ENCODE measurements around the gene ATG16L1. TPM values are rescaled to one million over a fixed set of nuclear protein-coding genes. Genes with fewer than 3 reads are reported as not detected.

The ATG16L1 gene
- total and polyA plus RNA-seq, 2 donors (not counting 1 experiment from before 2014, with no cell fraction given): 23.7 to 33.7 TPM

- no peaks in the 10 kb centered on the region for H3K79me2 ChIP-seq (ENCODE audit: control insufficient read depth, insufficient read depth, low read length)
- no peak overlapping the region for H3K9ac ChIP-seq (ENCODE audit: insufficient read depth, low read length)
- H3K4me3 ChIP-seq (replicated peaks in 1 of 4; ENCODE audit: control extremely low read depth in 1 of 4, insufficient read depth in 1 of 4, low read depth in 3 of 4, low read length in 4 of 4): no peak overlapping the region
- H3K4me2 ChIP-seq (ENCODE audit: extremely low read depth, insufficient read depth, low read length): no peak overlapping the region
- peaks cover 3% of the 10 kb centered on the region for H3K36me3 ChIP-seq (ENCODE audit: control insufficient read depth, insufficient read depth, low read length)
- H4K20me1 ChIP-seq (ENCODE audit: control insufficient read depth, extremely low read depth, insufficient read depth, low read length): no peaks in the 10 kb centered on the region
- no peak for TF ChIP-seq CTCF (conservative IDR thresholded peaks at IDR 0.05 in 1 of 2, IDR thresholded peaks at IDR 0.05 in 1 of 2; ENCODE audit: low read depth in 1 of 2, low read length in 2 of 2)
- no peak for TF ChIP-seq EZH2 (IDR thresholded peaks at IDR 0.05; ENCODE audit: low read length, missing control alignments)
- H3K27ac ChIP-seq (ENCODE audit: insufficient read depth, low read length): no peak overlapping the region
- peak in 1 of 2 donors; percentile 58 for DNase-seq (ENCODE audit: low read depth in 2 of 2)
- no peaks in the 10 kb centered on the region for H3K4me1 ChIP-seq (ENCODE audit: control insufficient read depth, extremely low read depth, insufficient read depth, low read length)
- H2AFZ ChIP-seq (ENCODE audit: low read length): no peak overlapping the region
- H3K27me3 ChIP-seq (ENCODE audit: control insufficient read depth, insufficient read depth, low read length): no peaks in the 10 kb centered on the region
- no peaks in the 10 kb centered on the region for H3K9me3 ChIP-seq (ENCODE audit: control insufficient read depth, insufficient read depth, low read depth, low read length)
These were observed 48.9 kb downstream of the ATG16L1 start for GRCh38 chr2:233300401-233300800.

- Histone ChIP-seq H3K4me1 (ENCODE audit: control insufficient read depth, extremely low read depth, insufficient read depth, low read length) (no peaks in the 10 kb centered on the region), H3K4me2 (ENCODE audit: extremely low read depth, insufficient read depth, low read length) (no peak overlapping the region), H2AFZ (ENCODE audit: low read length) (no peak overlapping the region), H3K27me3 (ENCODE audit: control insufficient read depth, insufficient read depth, low read length) (no peaks in the 10 kb centered on the region), H3K79me2 (ENCODE audit: control insufficient read depth, insufficient read depth, low read length) (no peaks in the 10 kb centered on the region), H3K27ac (ENCODE audit: insufficient read depth, low read length) (no peak overlapping the region), H3K4me3 (replicated peaks in 1 of 4; ENCODE audit: control extremely low read depth in 1 of 4, insufficient read depth in 1 of 4, low read depth in 3 of 4, low read length in 4 of 4) (no peak overlapping the region), H3K36me3 (ENCODE audit: control insufficient read depth, insufficient read depth, low read length) (no peaks in the 10 kb centered on the region), H4K20me1 (ENCODE audit: control insufficient read depth, extremely low read depth, insufficient read depth, low read length) (no peaks in the 10 kb centered on the region), H3K9ac (ENCODE audit: insufficient read depth, low read length) (no peak overlapping the region), H3K9me3 (ENCODE audit: control insufficient read depth, insufficient read depth, low read depth, low read length) (no peaks in the 10 kb centered on the region)
- DNase-seq (ENCODE audit: low read depth in 2 of 2): no peak
- no peak for TF ChIP-seq CTCF (conservative IDR thresholded peaks at IDR 0.05 in 1 of 2, IDR thresholded peaks at IDR 0.05 in 1 of 2; ENCODE audit: low read depth in 1 of 2, low read length in 2 of 2)
- TF ChIP-seq EZH2 (IDR thresholded peaks at IDR 0.05; ENCODE audit: low read length, missing control alignments): no peak
These were observed 49.8 kb downstream of the ATG16L1 start for GRCh38 chr2:233301248-233301647.

GRCh38 chr2:233301811-233302210 lies 50.3 kb downstream of the ATG16L1 start:
- no peaks in the 10 kb centered on the region for H3K27me3 ChIP-seq (ENCODE audit: control insufficient read depth, insufficient read depth, low read length)
- no peak overlapping the region for H3K4me2 ChIP-seq (ENCODE audit: extremely low read depth, insufficient read depth, low read length)
- H3K9me3 ChIP-seq (ENCODE audit: control insufficient read depth, insufficient read depth, low read depth, low read length): no peaks in the 10 kb centered on the region

More at GRCh38 chr2:233301811-233302210, 50.3 kb downstream of the ATG16L1 start:
- H3K9ac ChIP-seq (ENCODE audit: insufficient read depth, low read length): no peak overlapping the region
- H3K4me1 ChIP-seq (ENCODE audit: control insufficient read depth, extremely low read depth, insufficient read depth, low read length): no peaks in the 10 kb centered on the region
- DNase-seq (ENCODE audit: low read depth in 2 of 2): peak in 1 of 2 donors; percentile 37
- no peak overlapping the region for H2AFZ ChIP-seq (ENCODE audit: low read length)
- no peaks in the 10 kb centered on the region for H3K36me3 ChIP-seq (ENCODE audit: control insufficient read depth, insufficient read depth, low read length)
- H3K27ac ChIP-seq (ENCODE audit: insufficient read depth, low read length): no peak overlapping the region
- H4K20me1 ChIP-seq (ENCODE audit: control insufficient read depth, extremely low read depth, insufficient read depth, low read length): no peaks in the 10 kb centered on the region
- TF ChIP-seq CTCF (conservative IDR thresholded peaks at IDR 0.05 in 1 of 2, IDR thresholded peaks at IDR 0.05 in 1 of 2; ENCODE audit: low read depth in 1 of 2, low read length in 2 of 2) (no peak), EZH2 (IDR thresholded peaks at IDR 0.05; ENCODE audit: low read length, missing control alignments) (no peak)
- H3K4me3 ChIP-seq (replicated peaks in 1 of 4; ENCODE audit: control extremely low read depth in 1 of 4, insufficient read depth in 1 of 4, low read depth in 3 of 4, low read length in 4 of 4): no peak overlapping the region
- H3K79me2 ChIP-seq (ENCODE audit: control insufficient read depth, insufficient read depth, low read length): no peaks in the 10 kb centered on the region

Measured in fibroblast of lung (primary cell).